ENCODE data around the gene SAFB.
"Not testable (repeated sequence)": the region's sequence is repeated elsewhere in the genome, so short reads cannot be mapped to it uniquely, and the experiment has no call there.

The SAFB gene

GRCh38 chr19:5697022-5697889 lies 74.4 kb downstream of the SAFB start:
- no peak for DNase-seq (ENCODE audit: low read depth, low spot score)

GRCh38 chr19:5697890-5698634 lies 75.2 kb downstream of the SAFB start:
- no peak for DNase-seq (ENCODE audit: low read depth, low spot score)

- no peak for DNase-seq (ENCODE audit: low read depth, low spot score)
Observed at GRCh38 chr19:5698635-5699422, 75.9 kb downstream of the SAFB start.

- DNase-seq (ENCODE audit: low read depth, low spot score), result no peak
Observed at GRCh38 chr19:5700455-5701092, 77.7 kb downstream of the SAFB start.

GRCh38 chr19:5702053-5702410 lies 79.1 kb downstream of the SAFB start:
- not testable (repeated sequence) for DNase-seq (ENCODE audit: low read depth, low spot score)

- DNase-seq (ENCODE audit: low read depth, low spot score), result no peak
Observed at GRCh38 chr19:5703819-5704818, 81.2 kb downstream of the SAFB start.

GRCh38 chr19:5705552-5705951 lies 82.7 kb downstream of the SAFB start:
- DNase-seq (ENCODE audit: low read depth, low spot score), result no peak

GRCh38 chr19:5706876-5707573 lies 84.1 kb downstream of the SAFB start:
- no peak for DNase-seq (ENCODE audit: low read depth, low spot score)

- DNase-seq (ENCODE audit: low read depth, low spot score), result no peak
Observed at GRCh38 chr19:5707576-5708575, 85.0 kb downstream of the SAFB start.

GRCh38 chr19:5711025-5711424 lies 88.1 kb downstream of the SAFB start:
- no peak for DNase-seq (ENCODE audit: low read depth, low spot score)

- DNase-seq (ENCODE audit: low read depth, low spot score), result no peak
Observed at GRCh38 chr19:5711713-5712161, 88.9 kb downstream of the SAFB start.

- no peak for DNase-seq (ENCODE audit: low read depth, low spot score)
Observed at GRCh38 chr19:5713228-5713627, 90.3 kb downstream of the SAFB start.

- no peak for DNase-seq (ENCODE audit: low read depth, low spot score)
Observed at GRCh38 chr19:5714816-5715215, 91.9 kb downstream of the SAFB start.

- no peak for DNase-seq (ENCODE audit: low read depth, low spot score)
Observed at GRCh38 chr19:5717215-5717935, 94.5 kb downstream of the SAFB start.

All from activated CD4-positive, CD25-positive, alpha-beta regulatory T cell treated with anti-CD3 and anti-CD28 coated beads, Interleukin-2, amount 50 U/mL, for 16 hours (primary cell).